Measurements from ENCODE around the gene L3MBTL2.

L3MBTL2 gene

DNA sequence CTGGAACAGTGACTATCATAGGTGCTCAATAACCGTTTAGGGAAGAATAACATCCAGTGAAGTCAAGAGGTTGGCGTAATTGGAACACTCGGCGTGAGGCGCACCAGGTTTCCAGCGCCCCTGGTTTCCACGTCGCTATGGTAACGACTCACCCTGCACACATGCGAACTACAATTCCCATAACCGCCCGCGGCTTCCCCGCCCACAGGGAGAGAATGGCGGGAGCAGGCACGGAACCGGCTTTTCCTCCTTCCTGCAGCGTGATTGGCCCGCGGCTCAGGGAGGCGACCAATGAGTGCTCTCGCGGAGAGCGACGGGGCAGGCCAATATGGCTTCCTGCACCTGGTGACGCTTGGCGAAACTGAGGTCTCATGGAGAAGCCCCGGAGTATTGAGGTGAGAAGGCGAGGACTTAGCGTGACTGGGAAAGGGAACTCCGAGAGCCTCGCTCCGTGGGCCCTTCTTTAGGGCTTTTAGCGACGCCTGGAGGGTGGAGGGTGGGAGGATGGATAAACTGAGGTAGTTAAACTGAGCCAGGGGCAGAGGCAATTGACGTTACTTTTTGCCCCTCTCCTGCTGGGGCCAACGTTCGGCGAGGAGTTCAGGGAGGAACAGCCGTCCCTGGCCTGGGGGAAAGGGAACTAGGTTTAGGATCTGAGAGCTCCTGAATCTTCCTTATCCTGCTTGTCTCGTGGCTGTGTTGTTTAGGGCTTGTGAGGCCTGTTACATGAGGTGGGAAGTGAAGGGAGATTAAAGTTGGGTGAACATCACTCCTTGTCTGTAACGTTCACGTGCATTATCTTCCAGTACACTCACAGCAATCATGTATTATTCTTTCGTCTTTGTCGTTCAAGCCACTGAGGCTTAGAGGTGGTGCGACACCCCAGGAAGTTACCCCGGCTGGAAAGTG is at the start of gene L3MBTL2 (continued):
- TF ChIP-seq HIC1 (tag by site-specific recombination; IDR thresholded peaks at IDR 0.05) (no peak), ZNF433 (tag by site-specific recombination; IDR thresholded peaks at IDR 0.05; ENCODE audit: low read depth) (no peak), ZNF335 (tag by site-specific recombination; conservative IDR thresholded peaks at IDR 0.05) (peak; percentile 99), ZNF221 (tag by site-specific recombination; IDR thresholded peaks at IDR 0.05; ENCODE audit: borderline replicate concordance) (no peak), ZNF629 (tag by site-specific recombination; IDR thresholded peaks at IDR 0.05) (no peak), ZNF660 (tag by site-specific recombination; IDR thresholded peaks at IDR 0.05) (no peak), ZNF366 (tag by site-specific recombination; conservative IDR thresholded peaks at IDR 0.05) (peak; percentile 69), ZNF274 (IDR thresholded peaks at IDR 0.05; ENCODE audit: low read length) (no peak), ZNF274 (tag by site-specific recombination; IDR thresholded peaks at IDR 0.05; ENCODE audit: borderline replicate concordance) (no peak), KLF10 (tag by site-specific recombination; IDR thresholded peaks at IDR 0.05) (0 out of 2 replicates have a peak, but pooled peaks have one; percentile 49), ZNF747 (tag by site-specific recombination; IDR thresholded peaks at IDR 0.05) (no peak), HOXA7 (CRISPR knock-in tag; IDR thresholded peaks at IDR 0.05; ENCODE audit: borderline replicate concordance) (no peak), ZNF19 (tag by site-specific recombination; IDR thresholded peaks at IDR 0.05; ENCODE audit: low read depth) (no peak), ZNF610 (tag by site-specific recombination; IDR thresholded peaks at IDR 0.05; ENCODE audit: borderline replicate concordance) (no peak), ZNF626 (tag by site-specific recombination; IDR thresholded peaks at IDR 0.05) (no peak), ZNF132 (tag by site-specific recombination; IDR thresholded peaks at IDR 0.05; ENCODE audit: borderline replicate concordance) (no peak), ZNF560 (tag by site-specific recombination; IDR thresholded peaks at IDR 0.05; ENCODE audit: borderline replicate concordance) (no peak), YY1 (tag by site-specific recombination; IDR thresholded peaks at IDR 0.05) (peak; percentile 94), ZNF2 (tag by site-specific recombination; IDR thresholded peaks at IDR 0.05) (peak; percentile 68; the same call in 1 of the 2 replicates), ZSCAN23 (tag by site-specific recombination; IDR thresholded peaks at IDR 0.05) (no peak), ZNF621 (tag by site-specific recombination; IDR thresholded peaks at IDR 0.05) (no peak), ZNF394 (tag by site-specific recombination; IDR thresholded peaks at IDR 0.05; ENCODE audit: borderline replicate concordance) (peak; percentile 50; the same call in 1 of the 2 replicates), ZNF777 (tag by site-specific recombination; IDR thresholded peaks at IDR 0.05; ENCODE audit: borderline replicate concordance) (no peak), KLF9 (tag by site-specific recombination; IDR thresholded peaks at IDR 0.05; ENCODE audit: low read depth) (peak; percentile 84), ZNF311 (tag by site-specific recombination; IDR thresholded peaks at IDR 0.05; ENCODE audit: borderline replicate concordance) (no peak), SP7 (tag by site-specific recombination; IDR thresholded peaks at IDR 0.05) (peak; percentile 73), ZBTB17 (tag by site-specific recombination; IDR thresholded peaks at IDR 0.05) (peak; percentile 93), ZNF596 (tag by site-specific recombination; IDR thresholded peaks at IDR 0.05) (no peak), ZNF184 (tag by site-specific recombination; IDR thresholded peaks at IDR 0.05) (no peak)
- TF ChIP-seq, protein P1, sequence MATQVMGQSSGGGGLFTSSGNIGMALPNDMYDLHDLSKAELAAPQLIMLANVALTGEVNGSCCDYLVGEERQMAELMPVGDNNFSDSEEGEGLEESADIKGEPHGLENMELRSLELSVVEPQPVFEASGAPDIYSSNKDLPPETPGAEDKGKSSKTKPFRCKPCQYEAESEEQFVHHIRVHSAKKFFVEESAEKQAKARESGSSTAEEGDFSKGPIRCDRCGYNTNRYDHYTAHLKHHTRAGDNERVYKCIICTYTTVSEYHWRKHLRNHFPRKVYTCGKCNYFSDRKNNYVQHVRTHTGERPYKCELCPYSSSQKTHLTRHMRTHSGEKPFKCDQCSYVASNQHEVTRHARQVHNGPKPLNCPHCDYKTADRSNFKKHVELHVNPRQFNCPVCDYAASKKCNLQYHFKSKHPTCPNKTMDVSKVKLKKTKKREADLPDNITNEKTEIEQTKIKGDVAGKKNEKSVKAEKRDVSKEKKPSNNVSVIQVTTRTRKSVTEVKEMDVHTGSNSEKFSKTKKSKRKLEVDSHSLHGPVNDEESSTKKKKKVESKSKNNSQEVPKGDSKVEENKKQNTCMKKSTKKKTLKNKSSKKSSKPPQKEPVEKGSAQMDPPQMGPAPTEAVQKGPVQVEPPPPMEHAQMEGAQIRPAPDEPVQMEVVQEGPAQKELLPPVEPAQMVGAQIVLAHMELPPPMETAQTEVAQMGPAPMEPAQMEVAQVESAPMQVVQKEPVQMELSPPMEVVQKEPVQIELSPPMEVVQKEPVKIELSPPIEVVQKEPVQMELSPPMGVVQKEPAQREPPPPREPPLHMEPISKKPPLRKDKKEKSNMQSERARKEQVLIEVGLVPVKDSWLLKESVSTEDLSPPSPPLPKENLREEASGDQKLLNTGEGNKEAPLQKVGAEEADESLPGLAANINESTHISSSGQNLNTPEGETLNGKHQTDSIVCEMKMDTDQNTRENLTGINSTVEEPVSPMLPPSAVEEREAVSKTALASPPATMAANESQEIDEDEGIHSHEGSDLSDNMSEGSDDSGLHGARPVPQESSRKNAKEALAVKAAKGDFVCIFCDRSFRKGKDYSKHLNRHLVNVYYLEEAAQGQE (tag by site-specific recombination; IDR thresholded peaks at IDR 0.05), result no peak
- TF ChIP-seq, protein P2, sequence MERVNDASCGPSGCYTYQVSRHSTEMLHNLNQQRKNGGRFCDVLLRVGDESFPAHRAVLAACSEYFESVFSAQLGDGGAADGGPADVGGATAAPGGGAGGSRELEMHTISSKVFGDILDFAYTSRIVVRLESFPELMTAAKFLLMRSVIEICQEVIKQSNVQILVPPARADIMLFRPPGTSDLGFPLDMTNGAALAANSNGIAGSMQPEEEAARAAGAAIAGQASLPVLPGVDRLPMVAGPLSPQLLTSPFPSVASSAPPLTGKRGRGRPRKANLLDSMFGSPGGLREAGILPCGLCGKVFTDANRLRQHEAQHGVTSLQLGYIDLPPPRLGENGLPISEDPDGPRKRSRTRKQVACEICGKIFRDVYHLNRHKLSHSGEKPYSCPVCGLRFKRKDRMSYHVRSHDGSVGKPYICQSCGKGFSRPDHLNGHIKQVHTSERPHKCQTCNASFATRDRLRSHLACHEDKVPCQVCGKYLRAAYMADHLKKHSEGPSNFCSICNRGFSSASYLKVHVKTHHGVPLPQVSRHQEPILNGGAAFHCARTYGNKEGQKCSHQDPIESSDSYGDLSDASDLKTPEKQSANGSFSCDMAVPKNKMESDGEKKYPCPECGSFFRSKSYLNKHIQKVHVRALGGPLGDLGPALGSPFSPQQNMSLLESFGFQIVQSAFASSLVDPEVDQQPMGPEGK (tag by site-specific recombination; IDR thresholded peaks at IDR 0.05), result peak; percentile 36; the same call in 1 of the 2 replicates
- TF ChIP-seq, protein P3, sequence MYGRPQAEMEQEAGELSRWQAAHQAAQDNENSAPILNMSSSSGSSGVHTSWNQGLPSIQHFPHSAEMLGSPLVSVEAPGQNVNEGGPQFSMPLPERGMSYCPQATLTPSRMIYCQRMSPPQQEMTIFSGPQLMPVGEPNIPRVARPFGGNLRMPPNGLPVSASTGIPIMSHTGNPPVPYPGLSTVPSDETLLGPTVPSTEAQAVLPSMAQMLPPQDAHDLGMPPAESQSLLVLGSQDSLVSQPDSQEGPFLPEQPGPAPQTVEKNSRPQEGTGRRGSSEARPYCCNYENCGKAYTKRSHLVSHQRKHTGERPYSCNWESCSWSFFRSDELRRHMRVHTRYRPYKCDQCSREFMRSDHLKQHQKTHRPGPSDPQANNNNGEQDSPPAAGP (tag by site-specific recombination; IDR thresholded peaks at IDR 0.05), result peak; percentile 71; the same call in 1 of the 2 replicates
